Limb (tissue), 2 donors: Measurements from ENCODE around the gene ZFPM1.
A peak's percentile ranks its signal among the peaks of the same experiment; 100 is the strongest.

Experiments used
- DNase-seq, 2 donors: peaks; one replicate each; pipeline ENCODE4 v3.0.0-alpha.2; 2016; ENCODE audit errors: extremely low spot score in 2 of 2

The ZFPM1 gene

DNA sequence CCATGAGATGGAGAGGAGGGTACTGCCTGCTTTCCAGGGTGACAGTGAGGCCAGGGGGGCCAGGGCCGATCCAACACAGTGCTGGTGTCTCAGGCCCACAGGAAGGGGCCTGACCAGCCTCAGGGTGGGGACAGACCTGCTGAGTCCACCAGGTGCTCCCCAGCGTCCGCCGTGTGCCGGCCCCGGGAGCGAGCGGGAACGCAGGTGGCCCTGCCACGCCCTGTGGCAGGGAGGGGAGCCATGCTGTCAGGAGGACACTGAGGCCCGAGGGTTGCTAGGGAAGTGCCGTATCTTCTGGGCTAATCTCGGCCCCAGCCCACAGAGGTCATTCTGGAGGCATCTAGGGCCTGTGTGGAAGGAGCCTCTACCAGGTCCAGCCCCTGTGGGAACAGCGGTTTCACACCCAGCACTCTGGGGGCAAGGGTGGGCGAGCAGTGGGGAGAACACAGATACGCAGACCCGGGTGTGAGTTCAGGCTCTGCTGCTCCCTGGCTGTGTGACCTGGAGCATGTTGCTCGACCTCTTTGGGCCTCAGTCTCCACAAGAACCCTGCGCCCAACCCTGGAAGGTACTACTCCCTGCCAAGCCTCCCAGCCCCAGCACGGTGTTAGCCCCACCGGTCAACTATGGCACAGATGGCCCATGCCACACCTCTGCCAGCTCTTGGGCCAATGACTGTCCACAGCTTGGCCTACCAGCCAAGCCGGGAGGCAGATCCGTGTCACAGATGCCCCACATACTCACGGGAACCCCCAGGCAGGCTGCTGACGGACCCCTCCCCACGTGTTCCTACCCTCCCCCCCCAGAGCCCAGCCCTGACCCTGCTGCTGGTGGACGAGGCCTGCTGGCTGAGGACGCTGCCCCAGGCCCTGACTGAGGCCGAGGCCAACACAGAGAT lies 73.2 kb downstream of the ZFPM1 start:
- no peak for DNase-seq

DNA sequence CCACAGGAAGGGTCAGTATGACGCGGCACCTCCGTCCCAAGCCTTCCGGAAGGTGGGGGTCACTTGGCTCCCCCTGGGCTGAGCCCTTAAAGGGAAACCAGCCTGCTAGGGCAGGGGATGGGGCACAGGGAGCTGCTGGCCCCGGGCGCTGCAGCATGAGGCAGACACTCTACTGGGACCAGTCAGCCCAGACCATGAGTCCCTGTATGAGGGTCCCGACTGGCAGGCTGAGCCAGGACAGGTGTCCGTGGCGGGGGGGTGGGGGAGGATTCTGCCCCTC lies 73.8 kb downstream of the ZFPM1 start:
- DNase-seq: no peak

DNA sequence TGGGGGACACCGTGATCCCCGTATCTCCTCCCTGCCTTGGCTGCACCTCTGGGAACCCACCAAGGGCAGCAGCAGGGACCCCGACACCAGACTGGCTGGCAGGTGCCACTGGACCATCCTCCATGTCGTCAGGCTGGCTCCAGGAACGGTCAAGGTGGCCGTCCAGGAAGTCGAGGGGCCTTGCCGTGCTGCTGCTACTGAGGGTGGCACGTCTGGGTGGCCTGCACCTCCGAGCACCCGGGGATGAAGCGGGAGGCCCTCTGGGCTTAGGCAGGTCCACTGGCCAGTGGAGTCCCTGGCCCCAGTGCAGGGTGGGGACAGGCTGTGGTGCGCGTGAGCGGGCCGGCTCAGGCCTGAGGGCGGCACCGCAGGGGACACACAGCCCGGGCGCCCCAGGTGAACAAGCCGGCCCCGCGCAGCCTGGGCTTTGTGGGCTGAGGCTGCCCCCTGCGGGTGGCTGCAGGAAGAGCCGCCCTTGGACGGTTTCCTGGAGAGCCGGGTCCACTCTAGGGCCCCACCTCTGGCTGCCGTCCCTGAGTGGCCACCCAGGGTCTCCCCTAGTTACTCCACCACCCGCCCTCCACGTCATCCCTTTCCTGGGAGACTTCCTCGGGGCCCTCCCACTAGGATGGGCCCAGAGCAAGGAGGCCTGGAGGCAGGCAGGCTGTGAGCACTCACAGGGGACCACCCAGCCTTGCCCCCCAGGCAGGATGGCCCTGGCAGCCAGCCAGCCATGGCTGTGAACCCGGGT lies 74.3 kb downstream of the ZFPM1 start:
- DNase-seq: peak in 1 of 2 donors; percentile 81

DNA sequence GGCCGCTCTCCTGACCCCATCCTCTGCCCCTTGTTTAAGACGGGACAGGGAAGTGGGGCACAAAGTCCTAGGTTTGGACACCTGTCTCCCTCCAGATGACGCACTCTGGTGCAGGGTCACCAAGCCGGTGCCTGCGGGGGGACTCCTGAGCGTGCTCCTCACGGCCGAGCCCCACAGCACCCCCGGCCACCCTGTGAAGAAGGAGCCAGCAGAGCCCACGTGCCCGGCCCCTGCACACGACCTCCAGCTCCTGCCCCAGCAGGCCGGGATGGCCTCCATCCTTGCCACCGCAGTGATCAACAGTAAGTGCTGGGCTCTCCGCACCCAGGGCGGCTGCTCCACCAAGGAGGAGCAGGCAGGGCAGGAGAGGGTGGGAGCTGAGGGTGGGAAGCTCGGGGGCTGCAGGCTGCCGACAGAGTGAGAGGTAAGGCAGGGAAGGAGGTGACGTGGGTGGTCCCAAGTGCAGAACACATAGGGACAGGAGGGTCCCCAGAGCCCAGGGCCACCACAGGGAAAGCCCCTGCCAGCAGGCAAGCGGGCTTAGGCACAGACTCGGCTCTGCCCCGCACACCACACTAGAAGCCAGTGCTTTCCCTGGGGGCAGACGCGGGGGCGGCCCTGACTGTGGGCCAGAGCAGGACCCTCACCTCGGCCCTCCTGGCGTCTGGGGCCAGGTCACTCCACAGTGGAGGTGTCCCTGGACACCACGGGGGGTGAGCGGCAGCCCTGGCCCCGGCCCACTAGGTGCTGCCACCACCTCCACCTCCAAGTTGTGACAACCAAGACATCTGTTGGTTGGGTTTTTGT lies 75.1 kb downstream of the ZFPM1 start:
- no peak for DNase-seq

DNA sequence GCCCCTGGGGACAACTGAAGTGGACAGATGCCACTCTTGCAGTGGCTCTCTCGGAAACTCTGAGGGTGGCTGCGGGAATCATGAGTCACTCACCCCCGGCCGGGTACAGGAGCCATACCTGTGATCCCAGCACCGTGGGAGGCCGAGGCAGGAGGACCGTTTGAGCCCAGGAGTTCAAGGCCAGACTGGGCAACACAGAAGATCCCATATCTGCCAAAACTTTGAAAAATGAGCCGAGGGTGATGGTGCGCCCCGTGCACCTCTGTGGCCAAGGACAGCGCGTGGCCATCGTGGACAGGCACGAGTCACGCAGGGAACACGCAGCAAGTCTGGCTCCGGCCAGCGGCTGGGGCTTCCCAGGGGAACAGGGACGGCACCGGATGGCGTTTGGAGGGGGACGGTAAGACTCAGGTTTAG lies 75.8 kb downstream of the ZFPM1 start:
- no peak for DNase-seq

DNA sequence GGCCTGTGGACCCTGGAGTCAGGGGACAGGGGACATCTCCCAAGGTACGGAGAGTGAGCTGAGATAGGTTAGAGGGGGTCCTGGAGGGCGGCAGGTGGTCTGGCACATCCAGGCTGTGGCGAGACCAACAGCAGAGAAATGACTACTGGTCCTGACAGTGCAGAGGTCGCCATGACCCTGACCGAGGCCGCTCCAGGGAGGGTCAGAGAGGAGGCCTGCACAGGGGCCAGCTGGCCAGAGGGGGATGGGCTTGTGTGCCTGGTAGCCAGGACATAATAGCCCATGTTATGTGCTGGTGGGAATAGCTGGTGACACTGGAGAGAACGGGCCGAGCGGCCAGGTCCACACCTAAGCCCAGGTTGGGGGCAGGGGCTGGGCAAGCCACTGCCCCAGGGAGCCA lies 76.5 kb downstream of the ZFPM1 start:
- no peak for DNase-seq

DNA sequence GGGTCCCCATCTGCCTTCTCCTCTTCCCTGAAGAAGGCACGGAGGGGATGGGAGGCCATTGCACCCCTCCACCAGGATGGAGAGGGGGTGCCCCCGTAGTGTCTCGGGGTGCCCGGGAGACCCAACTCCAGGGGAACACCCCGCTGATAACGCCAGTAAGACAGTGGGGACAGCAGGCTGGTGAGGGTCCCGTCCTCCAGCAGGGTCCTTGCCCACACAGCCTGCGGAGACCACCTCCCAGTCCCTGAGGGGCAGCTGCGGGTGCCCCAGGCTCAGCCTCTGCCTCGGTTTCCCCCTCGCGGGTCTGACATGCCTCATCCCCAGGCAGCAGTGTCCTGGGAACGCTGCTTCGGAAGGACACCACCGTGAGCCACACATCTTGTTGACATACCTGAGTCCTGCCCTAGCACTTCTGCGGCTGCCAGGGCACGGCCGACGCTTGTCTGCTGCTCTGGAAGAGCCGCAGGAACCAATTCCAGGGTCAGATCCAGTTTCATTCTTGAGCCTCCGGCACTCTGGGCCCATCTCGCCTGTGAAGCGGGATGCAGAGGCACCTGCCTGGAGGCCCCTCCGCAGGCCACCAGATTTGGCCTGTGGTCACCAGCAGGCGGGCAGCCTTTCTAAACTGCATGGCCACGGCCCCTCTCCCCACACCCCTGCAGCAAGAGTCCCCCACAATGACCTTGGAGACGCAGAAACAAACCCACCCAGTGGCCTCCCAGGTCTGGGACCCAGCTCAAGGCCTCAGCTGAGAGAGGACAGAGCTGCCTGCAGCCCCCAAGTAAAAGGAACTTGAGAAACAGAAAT lies 77.2 kb downstream of the ZFPM1 start:
- DNase-seq: no peak

DNA sequence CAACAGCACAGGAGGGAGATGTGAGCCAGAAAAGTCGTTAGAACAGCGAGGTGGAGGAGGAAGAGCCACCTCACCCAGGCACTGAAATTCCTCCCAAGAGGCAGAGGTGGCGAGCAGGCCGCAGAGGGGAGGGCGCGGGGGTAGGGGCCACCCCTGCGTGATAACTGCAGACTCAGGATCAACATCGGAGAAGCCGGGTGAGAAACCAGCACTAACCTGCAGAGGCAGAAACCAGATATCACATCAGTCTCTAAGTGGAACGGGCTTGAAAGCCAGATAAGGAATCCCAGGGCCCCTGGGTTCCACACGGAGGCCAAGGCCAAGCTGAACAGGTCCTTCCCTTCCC lies 77.8 kb downstream of the ZFPM1 start:
- no peak for DNase-seq

DNA sequence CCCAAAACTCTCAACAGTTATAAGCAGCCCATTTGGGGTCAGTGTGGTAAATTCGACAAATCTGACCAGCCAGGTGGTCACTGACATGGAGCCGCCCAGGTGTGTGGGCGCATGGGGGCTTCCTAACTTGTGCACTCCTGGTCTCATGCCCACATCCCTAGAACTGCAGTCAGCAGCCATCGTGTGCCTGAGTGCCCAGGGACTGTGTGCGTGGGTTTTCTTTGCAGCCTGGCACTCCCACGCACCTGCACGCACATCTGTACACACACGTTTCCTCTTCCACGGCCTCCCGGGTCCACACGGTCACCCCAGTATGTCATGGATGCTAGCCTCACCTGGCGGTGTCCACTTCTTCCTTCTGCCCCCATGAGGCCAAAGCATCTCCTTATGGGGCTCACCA lies 78.3 kb downstream of the ZFPM1 start:
- DNase-seq: no peak

DNA sequence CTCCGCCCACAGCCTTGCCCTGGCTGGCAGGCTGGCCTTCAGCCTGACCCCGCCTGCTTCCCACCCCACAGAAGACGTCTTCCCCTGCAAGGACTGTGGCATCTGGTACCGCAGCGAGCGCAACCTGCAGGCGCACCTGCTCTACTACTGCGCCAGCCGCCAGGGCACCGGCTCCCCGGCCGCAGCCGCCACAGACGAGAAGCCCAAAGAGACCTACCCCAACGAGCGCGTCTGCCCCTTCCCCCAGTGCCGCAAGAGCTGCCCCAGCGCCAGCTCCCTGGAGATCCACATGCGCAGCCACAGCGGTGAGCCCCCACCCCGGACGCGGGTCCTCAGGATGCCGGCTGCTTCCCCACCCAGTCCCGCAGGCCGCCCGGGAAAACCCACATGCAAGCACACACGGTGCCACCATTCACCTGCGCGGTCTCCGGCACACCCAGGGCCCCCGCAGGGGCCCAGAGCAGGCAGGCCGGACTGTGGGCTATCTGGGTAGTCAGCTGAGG lies 78.9 kb downstream of the ZFPM1 start:
- peak in 1 of 2 donors; percentile 40 for DNase-seq

DNA sequence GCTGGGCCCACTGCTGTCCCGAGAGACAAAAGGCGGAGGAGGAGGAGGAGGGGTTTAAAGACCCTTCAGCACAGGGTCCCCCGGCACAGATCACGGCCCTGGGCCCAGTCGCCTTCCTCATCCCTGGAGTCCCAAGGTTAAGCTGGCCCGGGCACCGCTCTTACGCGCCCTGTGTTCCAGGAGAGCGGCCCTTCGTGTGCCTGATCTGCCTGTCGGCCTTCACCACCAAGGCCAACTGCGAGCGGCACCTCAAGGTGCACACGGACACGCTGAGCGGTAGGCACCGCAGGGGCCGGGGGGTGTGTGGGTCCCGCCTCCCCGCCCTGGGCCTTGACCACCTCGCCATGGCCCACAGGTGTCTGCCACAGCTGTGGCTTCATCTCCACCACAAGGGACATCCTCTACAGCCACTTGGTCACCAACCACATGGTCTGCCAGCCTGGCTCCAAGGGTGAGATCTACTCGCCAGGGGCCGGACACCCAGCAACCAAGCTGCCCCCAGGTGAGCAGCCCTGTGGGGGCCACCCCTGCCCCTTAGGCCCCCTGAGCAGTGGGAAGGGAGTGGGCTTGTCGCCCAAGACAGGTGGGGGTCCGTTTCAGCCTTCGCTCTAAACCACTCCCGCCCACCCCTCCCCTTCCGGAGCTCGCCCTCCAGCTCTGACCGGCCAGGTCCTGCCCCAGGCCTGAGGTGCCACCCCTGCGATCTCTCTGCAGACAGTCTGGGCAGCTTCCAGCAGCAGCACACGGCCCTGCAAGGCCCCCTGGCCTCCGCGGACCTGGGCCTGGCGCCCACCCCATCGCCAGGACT lies 79.6 kb downstream of the ZFPM1 start:
- DNase-seq: peak in 1 of 2 donors; percentile 42

DNA sequence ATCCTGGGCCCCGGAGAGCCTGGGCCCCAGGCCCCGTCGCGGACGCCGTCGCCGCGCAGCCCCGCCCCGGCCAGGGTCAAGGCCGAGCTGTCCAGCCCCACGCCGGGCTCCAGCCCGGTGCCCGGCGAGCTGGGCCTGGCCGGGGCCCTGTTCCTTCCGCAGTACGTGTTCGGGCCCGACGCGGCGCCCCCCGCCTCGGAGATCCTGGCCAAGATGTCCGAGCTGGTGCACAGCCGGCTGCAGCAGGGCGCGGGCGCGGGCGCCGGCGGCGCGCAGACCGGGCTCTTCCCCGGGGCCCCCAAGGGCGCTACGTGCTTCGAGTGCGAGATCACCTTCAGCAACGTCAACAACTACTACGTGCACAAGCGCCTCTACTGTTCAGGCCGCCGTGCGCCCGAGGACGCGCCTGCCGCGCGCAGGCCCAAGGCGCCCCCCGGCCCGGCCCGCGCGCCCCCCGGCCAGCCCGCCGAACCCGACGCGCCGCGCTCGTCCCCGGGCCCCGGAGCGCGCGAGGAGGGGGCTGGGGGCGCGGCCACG lies 80.4 kb downstream of the ZFPM1 start:
- DNase-seq: peak; percentile 22 to 84

DNA sequence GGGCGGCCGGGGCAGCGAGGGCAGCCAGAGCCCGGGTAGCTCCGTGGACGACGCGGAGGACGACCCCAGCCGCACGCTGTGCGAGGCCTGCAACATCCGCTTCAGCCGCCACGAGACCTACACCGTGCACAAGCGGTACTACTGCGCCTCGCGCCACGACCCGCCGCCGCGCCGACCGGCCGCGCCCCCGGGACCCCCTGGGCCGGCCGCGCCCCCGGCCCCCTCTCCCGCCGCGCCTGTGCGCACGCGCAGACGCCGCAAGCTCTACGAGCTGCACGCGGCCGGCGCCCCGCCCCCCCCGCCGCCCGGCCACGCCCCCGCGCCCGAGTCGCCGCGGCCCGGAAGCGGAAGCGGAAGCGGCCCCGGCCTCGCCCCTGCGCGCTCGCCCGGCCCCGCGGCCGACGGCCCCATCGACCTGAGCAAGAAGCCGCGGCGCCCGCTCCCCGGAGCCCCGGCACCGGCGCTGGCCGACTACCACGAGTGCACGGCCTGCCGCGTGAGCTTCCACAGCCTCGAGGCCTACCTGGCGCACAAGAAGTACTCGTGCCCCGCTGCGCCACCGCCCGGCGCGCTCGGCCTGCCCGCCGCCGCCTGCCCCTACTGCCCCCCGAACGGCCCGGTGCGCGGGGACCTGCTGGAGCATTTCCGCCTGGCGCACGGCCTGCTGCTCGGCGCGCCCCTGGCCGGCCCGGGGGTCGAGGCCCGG lies 81.0 kb downstream of the ZFPM1 start:
- DNase-seq: peak; percentile 76 to 93

DNA sequence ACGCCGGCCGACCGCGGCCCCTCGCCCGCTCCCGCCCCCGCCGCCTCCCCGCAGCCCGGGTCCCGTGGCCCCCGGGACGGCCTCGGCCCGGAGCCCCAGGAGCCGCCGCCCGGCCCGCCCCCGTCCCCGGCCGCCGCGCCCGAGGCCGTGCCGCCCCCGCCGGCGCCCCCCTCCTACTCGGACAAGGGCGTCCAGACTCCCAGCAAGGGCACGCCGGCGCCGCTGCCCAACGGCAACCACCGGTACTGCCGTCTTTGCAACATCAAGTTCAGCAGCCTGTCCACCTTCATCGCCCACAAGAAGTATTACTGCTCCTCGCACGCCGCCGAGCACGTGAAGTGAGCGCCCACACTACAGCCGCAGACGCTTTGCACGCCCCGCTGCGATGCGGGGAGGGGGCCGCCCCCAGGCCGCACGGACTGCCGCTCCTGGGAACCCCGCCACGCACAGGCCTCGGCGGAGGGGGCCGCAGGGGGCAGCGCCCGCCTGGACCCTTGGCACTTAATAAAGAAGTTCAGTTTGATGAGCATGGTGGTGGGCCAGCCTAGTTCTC lies 81.6 kb downstream of the ZFPM1 start:
- DNase-seq: no peak

DNA sequence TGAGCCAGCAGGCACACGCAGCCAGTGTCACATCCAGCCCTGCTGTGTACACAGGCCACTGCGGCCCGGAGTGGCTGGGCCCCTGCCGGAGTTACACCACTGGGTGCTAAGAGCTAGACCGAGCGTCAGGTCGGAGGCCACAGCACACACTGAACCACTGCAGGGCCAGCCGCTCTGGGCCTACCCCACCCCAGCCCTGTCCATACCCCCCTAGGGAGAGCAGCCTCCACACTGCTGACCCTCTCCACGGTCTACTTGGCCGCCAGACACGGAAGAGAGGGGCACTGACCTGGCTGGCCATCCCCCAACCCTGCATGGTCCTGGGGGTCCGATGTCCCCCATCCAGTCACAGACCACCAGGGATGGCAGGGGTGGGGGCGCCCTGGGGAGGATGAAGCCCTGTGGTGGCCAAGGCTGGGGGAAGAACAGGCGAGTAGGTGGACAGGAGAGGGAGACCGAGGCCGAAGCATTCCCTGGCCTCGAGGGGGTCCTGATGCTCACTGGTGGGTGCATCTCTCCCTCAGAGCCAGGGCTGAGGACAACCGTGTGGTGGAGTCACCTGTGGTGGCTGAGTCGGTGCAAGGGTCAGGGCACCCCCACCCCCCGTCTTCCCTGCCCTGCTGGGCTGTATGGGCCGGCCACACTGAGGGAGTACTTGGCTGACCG lies 82.2 kb downstream of the ZFPM1 start:
- no peak for DNase-seq

DNA sequence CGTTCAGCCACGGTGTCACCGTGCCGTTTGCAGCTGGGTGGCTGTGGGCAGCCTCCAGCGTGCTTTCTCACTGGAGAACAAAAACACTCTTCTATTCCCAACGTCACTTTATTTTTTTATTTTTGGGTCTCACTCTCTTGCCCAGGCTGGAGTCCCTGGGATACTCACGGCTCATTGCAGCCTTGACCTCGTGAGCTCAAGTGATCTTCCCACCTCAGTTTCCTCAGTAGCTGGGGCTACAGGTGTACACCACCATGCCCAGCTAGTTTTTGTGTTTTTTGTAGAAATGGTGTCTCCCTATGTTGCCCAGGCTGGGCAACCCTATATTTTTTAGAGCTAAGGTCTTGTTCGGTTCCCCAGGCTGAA lies 82.8 kb downstream of the ZFPM1 start:
- DNase-seq: no peak

DNA sequence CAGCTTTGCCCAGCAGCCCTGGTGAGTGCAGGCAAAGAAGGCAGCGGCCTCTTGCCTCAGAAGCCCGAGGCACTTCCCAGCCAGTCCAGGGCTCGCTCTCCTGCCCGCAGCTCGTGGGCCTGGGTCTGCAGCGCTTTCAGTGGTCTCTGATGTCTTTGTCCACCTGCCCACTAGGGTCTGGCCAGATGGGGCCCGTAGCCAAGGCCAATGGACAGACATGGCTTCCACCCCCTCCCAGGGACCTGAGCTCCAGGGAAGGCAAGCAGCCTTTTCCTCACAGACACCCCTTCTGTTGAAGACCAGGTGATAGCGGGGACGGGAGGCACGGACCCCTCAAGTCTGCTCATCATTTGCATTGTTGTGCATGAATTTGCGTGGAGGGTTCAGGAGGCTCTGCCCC lies 83.4 kb downstream of the ZFPM1 start:
- DNase-seq: no peak

DNA sequence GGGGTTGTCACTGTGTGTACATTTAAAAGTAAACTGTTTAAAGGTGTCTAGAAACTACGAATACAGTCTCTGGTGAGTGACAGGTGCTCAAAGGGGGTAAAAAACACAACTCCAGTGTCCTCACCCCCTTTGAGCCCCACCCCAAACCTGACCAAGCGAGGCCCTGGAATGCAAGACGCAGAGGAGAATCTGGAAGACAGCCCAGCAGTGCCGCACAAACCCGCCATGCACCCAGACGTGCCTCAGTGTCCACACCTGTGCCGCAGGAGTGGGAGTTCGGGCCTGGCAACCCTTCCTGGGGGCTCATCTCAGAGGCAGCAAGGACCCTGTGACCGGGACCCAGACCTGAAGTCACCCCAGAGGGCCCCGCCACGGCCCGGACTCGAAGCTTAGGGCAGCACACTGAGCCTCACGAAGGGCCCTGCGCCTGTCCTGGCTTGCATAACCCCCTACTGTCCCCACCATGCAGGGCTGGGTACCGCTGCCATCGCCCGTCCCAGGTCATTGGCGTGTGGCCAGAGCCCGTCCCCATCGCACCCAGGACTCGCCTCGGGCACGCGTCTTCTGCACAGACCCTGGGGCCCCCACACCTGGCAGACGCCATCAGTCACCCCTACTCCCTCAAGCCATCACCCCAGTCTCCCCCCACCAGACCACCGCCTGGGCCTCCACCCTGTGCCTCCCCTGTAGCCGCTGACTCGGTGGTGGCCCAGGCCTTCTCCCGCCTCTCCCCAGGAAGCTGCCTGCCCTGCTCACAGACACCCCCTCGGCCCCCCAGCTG lies 84.1 kb downstream of the ZFPM1 start:
- DNase-seq: no peak
